Gastroesophageal sphincter (tissue), 4 donors: ENCODE results near the gene TMC7. TPM values are rescaled to one million over a fixed set of nuclear protein-coding genes. Genes with fewer than 3 reads are reported as not detected.

Experiments used
- ATAC-seq: fragments of 150-250 bp; one replicate; pipeline ENCODE4 v1.9.1; 2016; ENCODE audit warnings: mild to moderate bottlenecking, moderate library complexity
- H3K27ac ChIP-seq, 4 donors: fragments of 200-600 bp; sonication (generic) in 3 of 4; 1 replicate in 3 of 4; 2 replicates in 1 of 4; pipeline ENCODE4 v1.5.1; 2016 to 2019
- H3K27me3 ChIP-seq: fragments of 200-600 bp; sonication (generic); one replicate; pipeline ENCODE4 v1.5.1; 2019
- H3K36me3 ChIP-seq, 2 donors: fragments of 200-600 bp; sonication (generic); one replicate each; pipeline ENCODE4 v1.5.1; 2019; ENCODE audit warnings: control low read depth in 1 of 2
- H3K4me1 ChIP-seq, 3 donors: fragments of 200-600 bp; sonication (generic); 1 replicate in 2 of 3; 2 replicates in 1 of 3; pipeline ENCODE4 v1.5.1; 2016 to 2019; ENCODE audit warnings: control low read depth in 2 of 3
- H3K4me3 ChIP-seq, 2 donors: fragments of 200-600 bp; sonication (generic); one replicate each; pipeline ENCODE4 v1.5.1; 2019; ENCODE audit warnings: mild to moderate bottlenecking in 1 of 2, moderate library complexity in 1 of 2
- H3K9me3 ChIP-seq, 3 donors: fragments of 200-600 bp; sonication (generic); one replicate each; pipeline ENCODE4 v1.5.1; 2017 to 2019; ENCODE audit warnings: control low read depth in 2 of 3
- CTCF ChIP-seq, 4 experiments: fragments of 200-600 bp in 2 of 4; fragments of 450-650 bp in 2 of 4; sonication (generic) in 1 of 4; IDR thresholded peaks; one replicate each; pipeline ENCODE4 v1.5.1; 2017 to 2019; ENCODE audit warnings: antibody characterized with exemption in 4 of 4, mild to moderate bottlenecking in 2 of 4, moderate library complexity in 2 of 4
- EP300 ChIP-seq: sonication (generic); formaldehyde crosslinking; IDR thresholded peaks from one replicate; pipeline ENCODE4 v1.6.1; 2017; ENCODE audit warnings: antibody characterized with exemption, mild to moderate bottlenecking
- POLR2A ChIP-seq, 2 donors: fragments of 450-650 bp; IDR thresholded peaks; one replicate each; pipeline ENCODE4 v1.6.1; 2017; ENCODE audit warnings: antibody characterized with exemption in 2 of 2, mild to moderate bottlenecking in 2 of 2, moderate library complexity in 1 of 2
- POLR2AphosphoS5 ChIP-seq: sonication (generic); formaldehyde crosslinking; IDR thresholded peaks from one replicate; pipeline ENCODE4 v1.6.1; 2017; ENCODE audit warnings: antibody characterized with exemption
- WGBS, 2 donors: methylation state at CpG; one replicate each; pipeline ENCODE4 v1.1.5; 2018; ENCODE audit warnings: low coverage in 1 of 2; 5-methylcytosine and 5-hydroxymethylcytosine counted together
- total RNA-seq, 4 donors: library from RNA; depleted of rRNA; stranded (reverse); fragments of >200 nt; gene quantifications; one replicate each; pipeline ENCODE4 v1.1.0, GENCODE V29; 2016

Gene TMC7
- under 1 TPM; 0.40 to 0.85 (median 0.60) TPM for total RNA-seq

DNA sequence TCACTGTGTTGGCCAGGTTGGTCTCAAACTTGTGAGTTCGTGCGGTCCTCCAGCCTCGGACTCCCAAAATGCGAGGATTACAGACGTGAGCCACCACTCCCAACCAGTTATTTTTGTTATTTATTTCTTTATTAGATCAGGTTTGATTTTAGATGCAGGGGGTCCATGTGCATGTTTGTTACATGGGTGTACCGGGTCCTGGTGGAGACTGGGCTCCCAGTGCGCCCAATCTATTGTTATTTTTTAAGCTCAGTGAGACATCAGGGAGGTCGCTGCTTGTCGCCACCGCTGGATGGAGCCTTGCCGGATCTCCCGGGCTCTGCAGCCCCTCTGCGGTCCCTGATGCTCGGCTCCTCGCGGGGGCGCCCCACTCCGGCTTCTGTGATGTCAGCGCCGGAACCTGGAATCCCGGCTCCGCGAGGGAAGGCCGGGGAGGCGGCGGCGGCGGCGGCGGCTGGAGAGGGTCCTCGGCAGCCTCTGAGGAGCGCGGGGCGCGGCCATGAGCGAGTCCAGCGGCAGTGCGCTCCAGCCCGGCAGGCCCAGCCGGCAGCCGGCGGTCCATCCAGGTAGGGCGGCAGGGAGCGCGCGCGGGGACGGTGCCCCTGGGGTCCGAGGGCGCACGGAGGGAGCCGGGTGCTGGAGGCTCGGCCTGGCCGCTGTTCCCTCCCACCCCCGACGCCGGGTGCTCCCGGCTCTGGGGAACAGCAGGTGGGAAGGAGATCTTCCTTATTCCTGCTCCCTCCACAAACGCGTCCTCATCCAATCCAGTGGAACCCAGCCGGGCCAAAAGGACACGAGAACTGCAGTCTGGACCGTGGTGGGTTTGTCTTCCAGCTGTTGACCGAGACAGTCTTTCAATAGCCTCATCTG, at the start of gene TMC7:
Gene TMC7 (plus strand): TSS at position 370 of the 870 bp plus-strand sequence. CDS start 130 bp downstream, at position 500.
- H3K4me1 ChIP-seq = peaks cover 0 to 17% (median 0%) of the 10 kb centered on the region in 3 donors
- H3K36me3 ChIP-seq = no peaks in the 10 kb centered on the region
- peak within 1 kb of the TSS; percentile 37 to 63 for H3K4me3 ChIP-seq
- peak within 1 kb of the TSS in 3 of 4 donors; percentile 55 to 78 (median 69) for H3K27ac ChIP-seq
- peak; percentile 86 for ATAC-seq
- TF ChIP-seq CTCF (IDR thresholded peaks at IDR 0.05) (peak in 3 of 4 experiments; percentile 46 to 78 (median 70)), POLR2A (IDR thresholded peaks at IDR 0.05) (peak in 1 of 2 donors; percentile 7), EP300 (no peak), POLR2AphosphoS5 (no peak)
- H3K9me3 ChIP-seq = no peaks in the 10 kb centered on the region
- 29 to 43% methylated on average over 7 to 10 of the region's 64 CpGs for WGBS, 2 donors
- H3K27me3 ChIP-seq = peaks cover 25% of the 10 kb centered on the region

DNA sequence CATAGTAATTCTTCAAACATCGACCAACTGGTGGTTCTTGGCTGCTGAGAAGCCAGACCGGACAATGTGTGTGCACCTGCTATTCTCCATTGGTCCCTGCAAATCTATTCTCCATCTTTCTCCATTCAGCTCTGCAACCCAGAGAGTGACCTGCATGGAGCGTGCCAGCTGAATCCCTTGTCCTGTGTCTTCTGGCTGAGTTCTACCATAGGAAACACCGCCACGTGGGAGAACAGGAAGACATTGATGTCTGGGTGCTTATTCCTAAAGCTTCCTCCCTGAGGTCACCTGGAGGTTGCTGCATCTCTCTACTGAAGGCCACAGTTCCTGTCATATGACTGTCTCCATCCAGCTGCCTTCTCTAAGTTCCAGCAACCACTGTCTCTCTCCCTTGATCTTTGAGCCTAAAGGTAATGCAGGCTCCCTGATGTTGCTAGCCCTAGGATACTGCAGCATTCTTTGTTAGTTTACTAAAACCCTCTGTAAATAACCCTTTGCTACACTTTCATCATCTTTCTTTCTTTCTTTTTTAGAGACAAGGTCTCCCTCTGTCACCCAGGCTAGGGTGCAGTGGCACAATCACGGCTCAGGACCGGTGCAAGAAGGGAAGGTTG, 46.9 kb upstream of the TMC7 start:
- no peaks in the 10 kb centered on the region for H3K27me3 ChIP-seq
- no peaks in the 10 kb centered on the region for H3K36me3 ChIP-seq
- ATAC-seq = no peak
- H3K27ac ChIP-seq = no peak overlapping the region
- WGBS, 2 donors = 84 to 86% methylated on average over 5 to 7 of the region's 7 CpGs
- peaks cover 0 to 18% (median 4%) of the 10 kb centered on the region in 3 donors for H3K4me1 ChIP-seq
- TF ChIP-seq EP300 (no peak), POLR2A (IDR thresholded peaks at IDR 0.05) (no peak), POLR2AphosphoS5 (no peak), CTCF (IDR thresholded peaks at IDR 0.05) (no peak)
- H3K4me3 ChIP-seq = no peak overlapping the region
- no peaks in the 10 kb centered on the region for H3K9me3 ChIP-seq

GRCh38 chr16:18937390-18937789, 46.3 kb upstream of the TMC7 start:
- Histone ChIP-seq H3K9me3 (no peaks in the 10 kb centered on the region), H3K36me3 (no peaks in the 10 kb centered on the region)
- no peak for ATAC-seq

DNA sequence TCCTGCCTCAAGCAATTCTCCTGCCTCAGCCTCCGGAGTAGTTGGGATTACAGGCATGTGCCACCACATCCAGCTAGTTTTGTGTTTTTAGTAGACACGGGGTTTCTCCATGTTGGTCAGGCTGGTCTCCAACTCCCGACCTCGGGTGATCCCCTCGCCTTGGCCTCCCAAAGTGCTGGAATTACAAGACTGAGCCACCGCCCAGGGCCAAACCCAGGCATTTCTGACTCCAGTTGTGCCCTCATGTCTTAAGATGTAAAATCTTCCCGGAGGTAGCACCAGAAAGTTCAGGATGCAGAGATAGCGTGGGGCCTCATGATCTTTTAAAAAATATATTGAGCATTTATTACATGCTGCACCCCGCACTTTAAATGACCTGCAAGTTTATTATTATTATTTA, 44.7 kb upstream of the TMC7 start:
- Histone ChIP-seq H3K36me3 (no peaks in the 10 kb centered on the region), H3K4me3 (no peak overlapping the region), H3K4me1 (no peaks in the 10 kb centered on the region), H3K27ac (no peak overlapping the region), H3K27me3 (no peaks in the 10 kb centered on the region), H3K9me3 (no peaks in the 10 kb centered on the region)
- no peak for TF ChIP-seq POLR2AphosphoS5
- TF ChIP-seq POLR2A (IDR thresholded peaks at IDR 0.05) = no peak
- no peak for TF ChIP-seq CTCF (IDR thresholded peaks at IDR 0.05)
- no peak for TF ChIP-seq EP300
- 93 to 95% methylated on average over 3 to 6 of the region's 9 CpGs for WGBS, 2 donors
- no peak for ATAC-seq

More at GRCh38 chr16:18937390-18937789, 46.3 kb upstream of the TMC7 start:
- Histone ChIP-seq H3K27ac (no peak overlapping the region), H3K27me3 (no peaks in the 10 kb centered on the region), H3K4me1 (peaks cover 0 to 12% (median 4%) of the 10 kb centered on the region in 3 donors), H3K4me3 (no peak overlapping the region)
- TF ChIP-seq CTCF (IDR thresholded peaks at IDR 0.05) = no peak
- no peak for TF ChIP-seq POLR2A (IDR thresholded peaks at IDR 0.05)
- no peak for TF ChIP-seq EP300
- TF ChIP-seq POLR2AphosphoS5 = no peak
